HepG2 (cell line): ENCODE measurements around the gene VAV2. TPM values are rescaled to one million over a fixed set of nuclear protein-coding genes. Genes with fewer than 3 reads are reported as not detected.

Source experiments
- CAMTA2 ChIP-seq: sonication (generic); formaldehyde crosslinking; IDR thresholded peaks from 2 replicates; pipeline ENCODE4 v1.4.0; 2020; ENCODE audit warnings: mild to moderate bottlenecking, missing genetic modification reagents, borderline replicate concordance
- DMAP1 ChIP-seq: IDR thresholded peaks from 2 replicates; pipeline ENCODE4 v1.6.1; 2016
- FOXA3 ChIP-seq: IDR thresholded peaks from 2 replicates; pipeline ENCODE4 v1.6.1; 2016; ENCODE audit warnings: missing genetic modification reagents, missing compliant biosample characterization
- GABPB1 ChIP-seq: IDR thresholded peaks from 2 replicates; pipeline ENCODE4 v1.6.1; 2016; ENCODE audit warnings: mild to moderate bottlenecking, missing genetic modification reagents, moderate library complexity, missing compliant biosample characterization
- GATAD1 ChIP-seq: IDR thresholded peaks from 2 replicates; pipeline ENCODE4 v1.6.1; 2016; ENCODE audit warnings: missing genetic modification reagents, missing compliant biosample characterization
- GMEB1 ChIP-seq: sonication (generic); formaldehyde crosslinking; IDR thresholded peaks from 2 replicates; pipeline ENCODE4 v1.5.1; 2020; ENCODE audit warnings: missing genetic modification reagents, mild to moderate bottlenecking, borderline replicate concordance
- HNF4A ChIP-seq: sonication (generic); formaldehyde crosslinking; IDR thresholded peaks from 2 replicates; pipeline ENCODE4 v1.4.0; 2020; ENCODE audit warnings: missing genetic modification reagents
- MAF1 ChIP-seq: sonication (generic); formaldehyde crosslinking; IDR thresholded peaks from 2 replicates; pipeline ENCODE4 v1.5.0; 2020; ENCODE audit warnings: missing genetic modification reagents, borderline replicate concordance
- MTA3 ChIP-seq: sonication (generic); formaldehyde crosslinking; IDR thresholded peaks from 2 replicates; pipeline ENCODE4 v1.4.0; 2020; ENCODE audit warnings: missing genetic modification reagents
- NCOR1 ChIP-seq: fragments of 200-600 bp; sonication (generic); IDR thresholded peaks from 2 replicates; pipeline ENCODE4 v1.7.0; 2017; ENCODE audit warnings: antibody characterized with exemption, low read length, borderline replicate concordance
- NFRKB ChIP-seq: fragments of 450-650 bp; IDR thresholded peaks from 2 replicates; pipeline ENCODE4 v1.6.1; 2017
- POGK ChIP-seq: sonication (generic); formaldehyde crosslinking; conservative IDR thresholded peaks from 2 replicates; pipeline ENCODE4 v1.8.0; 2022; ENCODE audit warnings: mild to moderate bottlenecking, moderate library complexity, missing genetic modification reagents
- SNAI1 ChIP-seq: sonication (generic); formaldehyde crosslinking; IDR thresholded peaks from 2 replicates; pipeline ENCODE4 v1.5.0; 2020; ENCODE audit warnings: mild to moderate bottlenecking, missing genetic modification reagents, borderline replicate concordance
- WIZ ChIP-seq: sonication (generic); formaldehyde crosslinking; IDR thresholded peaks from 2 replicates; pipeline ENCODE4 v1.5.1; 2020; ENCODE audit warnings: mild to moderate bottlenecking, missing genetic modification reagents
- XRCC5 ChIP-seq: fragments of 200-400 bp; formaldehyde crosslinking; optimal IDR thresholded peaks from 2 replicates; pipeline ENCODE3; 2017; ENCODE audit warnings: mild to moderate bottlenecking, low read length
- YEATS4 ChIP-seq: sonication (generic); formaldehyde crosslinking; IDR thresholded peaks from 2 replicates; pipeline ENCODE4 v1.4.0; 2020; ENCODE audit warnings: missing genetic modification reagents, borderline replicate concordance
- ZMYM2 ChIP-seq: sonication (generic); formaldehyde crosslinking; IDR thresholded peaks from 2 replicates; pipeline ENCODE4 v1.8.0; 2022; ENCODE audit warnings: mild to moderate bottlenecking, missing genetic modification reagents
- ZNF12 ChIP-seq: sonication (generic); formaldehyde crosslinking; IDR thresholded peaks from 2 replicates; pipeline ENCODE4 v1.5.0; 2020; ENCODE audit warnings: missing genetic modification reagents
- ZNF235 ChIP-seq: sonication (generic); formaldehyde crosslinking; IDR thresholded peaks from 2 replicates; pipeline ENCODE4 v1.8.1; 2023; ENCODE audit warnings: mild to moderate bottlenecking, missing genetic modification reagents, borderline replicate concordance
- ZNF331 ChIP-seq: sonication (generic); formaldehyde crosslinking; IDR thresholded peaks from 2 replicates; pipeline ENCODE4 v1.4.0; 2020; ENCODE audit warnings: missing genetic modification reagents
- ZNF335 ChIP-seq: sonication (generic); formaldehyde crosslinking; IDR thresholded peaks from 2 replicates; pipeline ENCODE4 v1.4.0; 2020; ENCODE audit warnings: missing genetic modification reagents
- ZNF576 ChIP-seq: sonication (generic); formaldehyde crosslinking; IDR thresholded peaks from 2 replicates; pipeline ENCODE4 v1.4.0; 2020; ENCODE audit warnings: mild to moderate bottlenecking, missing genetic modification reagents
- ZNF709 ChIP-seq: sonication (generic); formaldehyde crosslinking; IDR thresholded peaks from 2 replicates; pipeline ENCODE4 v1.5.0; 2020; ENCODE audit warnings: mild to moderate bottlenecking, missing genetic modification reagents
- ZNF772 ChIP-seq: sonication (generic); formaldehyde crosslinking; IDR thresholded peaks from 2 replicates; pipeline ENCODE4 v1.5.0; 2020; ENCODE audit warnings: mild to moderate bottlenecking, missing genetic modification reagents
- ZNF790 ChIP-seq: sonication (generic); formaldehyde crosslinking; IDR thresholded peaks from 2 replicates; pipeline ENCODE4 v1.8.0; 2022; ENCODE audit warnings: missing genetic modification reagents, mild to moderate bottlenecking, borderline replicate concordance
- ZNF839 ChIP-seq: sonication (generic); formaldehyde crosslinking; IDR thresholded peaks from 2 replicates; pipeline ENCODE4 v1.4.0; 2020; ENCODE audit warnings: missing genetic modification reagents, mild to moderate bottlenecking, borderline replicate concordance
- polyA plus RNA-seq, 8 experiments: library from polyadenylated mRNA; depleted of rRNA in 3 of 8; stranded (reverse) in 7 of 8; unstranded in 1 of 8; fragments of >200 nt; fragmentation: Illumina TruSeq in 4 of 8; extraction: Trizol in 4 of 8; gene quantifications; 2 replicates each; pipeline versions ENCODE4 v1.2.1 to v1.2.3, GENCODE V29; 2011 to 2016; ENCODE audit warnings: low read depth in 4 of 8, missing spikeins in 1 of 8, mixed read lengths in 1 of 8; ENCODE audit not compliant: insufficient read depth in 1 of 8
- total RNA-seq, 5 experiments: library from RNA; depleted of rRNA; stranded (reverse); fragments of >200 nt; fragmentation: Illumina TruSeq; extraction: Trizol; gene quantifications; 2 replicates each; pipeline ENCODE4 v1.2.3, GENCODE V29; 2016; ENCODE audit warnings: low read depth in 1 of 5

The VAV2 gene
- total and polyA plus RNA-seq, 2 of the 13 experiments (the other 11 are each of a cell fraction or from before 2014, with no cell fraction given) = 22.5 to 22.9 TPM

- peak; percentile 68 for TF ChIP-seq HNF4A
- 0 out of 2 replicates have a peak, but pooled peaks have one; percentile 13 for TF ChIP-seq POGK (CRISPR knock-in tag)
- TF ChIP-seq SNAI1 (CRISPR knock-in tag) = 0 out of 2 replicates have a peak, but pooled peaks have one; percentile 58
- no peak for TF ChIP-seq ZNF576 (CRISPR knock-in tag)
- TF ChIP-seq ZNF790 (CRISPR knock-in tag) = peak; percentile 65; the same call in 1 of the 2 replicates
- TF ChIP-seq NCOR1 = peak; percentile 51; the same call in 1 of the 2 replicates
- 0 out of 2 replicates have a peak, but pooled peaks have one; percentile 27 for TF ChIP-seq ZNF335 (CRISPR knock-in tag)
- peak; percentile 72; the same call in 1 of the 2 replicates for TF ChIP-seq ZNF235 (CRISPR knock-in tag)
- no peak for TF ChIP-seq NFRKB
- TF ChIP-seq ZNF331 (CRISPR knock-in tag) = peak; percentile 64; the same call in 1 of the 2 replicates
- 0 out of 2 replicates have a peak, but pooled peaks have one; percentile 35 for TF ChIP-seq ZNF12 (CRISPR knock-in tag)
- no peak for TF ChIP-seq XRCC5
- no peak for TF ChIP-seq MTA3
- peak; percentile 32; the same call in 1 of the 2 replicates for TF ChIP-seq YEATS4 (CRISPR knock-in tag)
- peak; percentile 48; the same call in 1 of the 2 replicates for TF ChIP-seq GATAD1 (CRISPR knock-in tag)
- no peak for TF ChIP-seq GMEB1 (CRISPR knock-in tag)
- TF ChIP-seq ZNF772 (CRISPR knock-in tag) = peak; percentile 26; the same call in 1 of the 2 replicates
- TF ChIP-seq FOXA3 (CRISPR knock-in tag) = peak; percentile 36; the same call in 1 of the 2 replicates
- peak; percentile 82 for TF ChIP-seq GABPB1 (CRISPR knock-in tag)
- peak; percentile 72 for TF ChIP-seq DMAP1 (CRISPR knock-in tag)
- no peak for TF ChIP-seq WIZ (CRISPR knock-in tag)
- TF ChIP-seq ZMYM2 (CRISPR knock-in tag) = no peak
- TF ChIP-seq MAF1 = no peak
- TF ChIP-seq ZNF709 (CRISPR knock-in tag) = peak; percentile 86; the same call in 1 of the 2 replicates
- TF ChIP-seq CAMTA2 (CRISPR knock-in tag) = 0 out of 2 replicates have a peak, but pooled peaks have one; percentile 62
- no peak for TF ChIP-seq ZNF839 (CRISPR knock-in tag)
Measured at GRCh38 chr9:133737774-133738639, 254.1 kb downstream of the VAV2 start, which contains the start of gene SARDH (continued).
